GM19455 (cell line): ENCODE data around the gene ORM1.

Source experiments
- ATAC-seq: cut with Tn5 transposase; IDR thresholded peaks from one replicate; pipeline ENCODE4 v1.9.1; 2021; ENCODE audit not compliant: unreplicated experiment

Gene ORM1

DNA sequence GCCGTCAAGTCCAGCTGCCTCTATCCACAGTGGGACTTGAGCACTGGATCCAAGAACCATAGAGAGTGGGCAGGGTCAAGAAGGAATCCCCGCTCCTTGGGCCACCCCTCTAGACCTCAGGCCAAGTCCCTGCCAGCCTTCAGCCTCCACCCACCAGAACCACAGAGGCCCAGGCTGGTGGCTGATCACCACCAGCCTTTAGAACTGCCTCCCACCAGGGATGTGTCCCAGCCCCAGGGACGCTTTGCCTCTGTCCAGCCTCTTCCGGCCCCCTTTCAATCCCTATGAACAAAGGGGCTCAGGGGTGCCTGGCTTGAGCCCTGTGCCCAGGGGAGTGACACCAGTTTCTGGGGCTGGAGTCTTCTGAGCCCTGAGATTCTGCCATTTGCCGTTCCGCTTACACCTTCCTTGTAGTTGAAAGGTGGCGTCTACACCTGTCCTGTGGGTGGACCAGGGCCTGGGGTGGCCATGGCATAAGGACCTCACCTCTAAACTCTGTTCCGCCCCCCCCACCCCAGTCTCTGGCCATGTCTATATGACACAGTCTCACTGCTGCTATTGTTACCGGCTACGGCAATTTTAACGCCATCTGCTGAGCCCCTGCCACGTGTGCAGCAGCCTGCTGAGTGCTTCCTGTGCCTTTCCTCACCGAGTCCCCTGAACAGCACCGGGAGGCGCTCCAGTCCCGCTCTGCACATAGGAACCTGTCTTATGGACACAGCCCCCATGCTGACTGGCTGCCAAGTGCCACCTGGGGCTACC is 35.7 kb upstream of the ORM1 start:
- ATAC-seq = no peak

GRCh38 chr9:114287763-114288192 is 35.1 kb upstream of the ORM1 start:
- no peak for ATAC-seq

DNA sequence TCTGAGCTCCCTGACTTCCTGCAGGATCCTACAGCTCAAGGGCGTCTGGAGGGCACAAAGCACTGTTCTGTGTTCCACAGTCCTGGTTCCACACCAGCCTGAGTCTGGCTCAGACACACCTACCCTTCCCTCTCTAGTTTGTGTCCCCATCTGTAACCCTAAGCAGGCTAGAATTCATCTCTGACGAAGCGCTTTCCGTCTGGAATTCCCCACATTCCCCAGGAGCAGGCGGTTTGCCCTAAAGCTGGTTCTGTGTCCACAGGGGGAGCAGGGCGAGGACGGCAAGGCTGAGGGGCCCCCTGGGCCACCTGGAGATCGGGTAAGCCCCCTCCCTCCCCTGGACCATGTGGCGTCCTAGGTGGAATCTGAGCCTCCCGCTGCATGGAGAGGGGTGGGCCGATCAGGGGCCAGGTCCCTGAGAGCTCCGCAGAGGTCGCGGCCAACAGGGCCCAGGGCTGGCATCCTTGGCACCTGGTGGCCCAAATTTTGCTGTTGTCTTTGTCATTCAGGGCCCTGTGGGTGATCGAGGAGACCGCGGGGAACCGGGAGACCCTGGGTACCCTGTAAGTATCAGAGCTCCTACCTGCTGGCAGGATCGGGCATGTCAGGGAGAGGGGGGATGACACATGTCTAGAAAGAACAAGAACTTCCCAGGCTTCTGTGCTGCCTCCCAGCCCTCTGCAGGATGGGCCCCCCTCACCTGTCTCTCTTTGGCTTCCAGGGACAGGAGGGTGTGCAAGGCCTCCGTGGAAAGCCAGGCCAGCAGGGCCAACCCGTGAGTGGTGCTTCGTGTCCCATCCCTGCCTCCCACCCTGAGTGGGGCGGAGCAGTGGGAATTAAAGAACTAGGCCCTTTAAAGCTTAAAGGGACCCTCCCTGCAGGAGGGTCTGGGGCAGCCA is 34.5 kb upstream of the ORM1 start:
- ATAC-seq = no peak

GRCh38 chr9:114289106-114289505 is 33.8 kb upstream of the ORM1 start:
- no peak for ATAC-seq

DNA sequence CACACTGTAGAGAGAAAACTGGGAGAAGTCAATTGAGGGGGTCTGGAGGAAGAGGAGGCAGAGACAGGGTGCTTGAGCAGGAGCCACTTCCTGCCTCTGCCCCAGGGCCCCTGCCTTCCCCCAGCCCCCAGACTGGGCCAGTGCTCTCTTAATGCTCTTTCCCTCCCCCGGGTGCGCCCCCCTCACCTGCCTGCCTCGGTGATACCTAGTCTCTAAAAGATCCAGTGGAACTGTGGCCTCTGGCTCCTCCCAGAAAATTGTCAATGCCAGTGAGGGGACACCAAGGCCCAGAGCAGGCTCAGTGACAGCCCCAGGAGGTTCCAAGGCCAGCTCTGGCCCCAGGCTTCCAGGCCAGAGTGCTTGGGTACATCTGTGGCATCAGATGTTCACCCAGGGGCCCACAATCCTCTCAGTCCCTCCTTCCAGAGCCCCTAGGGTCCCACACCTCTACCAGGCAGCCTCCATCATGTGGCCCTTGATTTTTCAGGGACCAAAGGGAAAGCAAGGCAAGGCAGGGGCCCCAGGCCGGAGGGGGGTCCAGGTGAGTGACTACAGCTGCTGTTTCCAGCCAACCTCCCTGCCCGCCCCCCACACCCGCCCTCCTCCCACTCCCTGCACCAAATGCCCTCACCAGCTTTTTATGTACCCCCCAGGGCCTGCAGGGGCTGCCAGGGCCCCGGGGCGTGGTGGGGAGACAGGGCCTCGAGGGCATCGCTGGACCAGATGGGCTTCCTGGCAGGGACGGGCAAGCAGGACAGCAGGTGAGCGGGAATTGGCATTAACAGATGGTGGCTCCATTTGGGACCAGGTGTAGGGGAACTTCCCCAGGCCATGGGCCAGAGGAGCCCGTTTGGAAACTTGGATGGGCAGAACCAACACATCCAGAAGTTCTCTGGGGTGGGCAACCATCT is 33.1 kb upstream of the ORM1 start:
- no peak for ATAC-seq

GRCh38 chr9:114290561-114290986 is 32.3 kb upstream of the ORM1 start:
- no peak for ATAC-seq

DNA sequence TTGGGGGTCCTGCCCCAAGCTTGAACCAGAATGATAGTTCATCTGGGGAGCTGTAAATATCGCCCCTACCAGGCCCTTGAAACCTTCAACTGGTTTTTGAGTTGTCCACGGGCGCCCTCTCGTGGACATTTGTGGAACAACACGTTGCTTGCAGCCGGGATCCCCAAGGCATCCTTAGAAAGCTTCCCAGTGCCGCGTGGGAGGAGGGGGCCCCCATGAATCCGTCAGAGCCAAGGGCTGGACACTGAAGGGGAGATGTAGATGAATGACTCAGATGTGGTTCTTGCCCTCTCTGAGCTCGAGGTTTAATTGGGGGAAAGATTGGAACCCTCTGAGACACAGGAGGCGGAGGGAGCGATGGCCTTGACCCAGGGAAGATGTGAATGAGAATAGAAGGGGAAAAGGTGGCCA is 31.8 kb upstream of the ORM1 start:
- no peak for ATAC-seq

DNA sequence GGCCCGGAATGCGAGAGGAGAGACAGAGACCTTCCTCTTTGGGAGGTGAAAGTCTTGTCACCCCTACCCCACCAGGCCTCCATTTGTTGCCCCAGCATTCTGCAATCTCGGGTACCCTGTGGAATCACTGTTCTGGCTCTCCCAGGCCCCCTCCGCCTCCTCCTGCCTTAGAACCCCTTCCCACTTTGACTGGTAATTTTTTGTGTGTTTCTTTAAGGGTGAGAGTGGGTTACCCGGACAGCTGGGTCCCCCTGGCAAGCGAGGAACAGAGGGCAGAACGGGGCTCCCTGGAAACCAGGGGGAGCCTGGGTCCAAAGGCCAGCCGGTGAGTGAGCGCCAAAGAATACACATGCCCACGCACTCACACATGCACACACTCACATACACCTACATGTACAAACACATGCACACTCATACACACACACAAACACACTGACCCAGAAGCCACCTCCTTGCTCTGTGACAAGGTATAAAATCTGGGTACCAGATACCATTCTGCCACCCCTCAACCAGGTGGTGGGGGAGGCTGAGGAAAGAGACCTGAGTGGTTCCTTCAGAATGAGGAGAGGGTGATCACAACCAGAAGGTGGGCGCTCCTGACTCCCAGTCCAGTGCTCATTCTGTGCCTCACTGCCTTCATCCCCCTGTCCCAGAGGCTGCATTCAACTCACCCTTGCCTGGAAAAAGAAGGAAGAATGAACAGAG is 30.9 kb upstream of the ORM1 start:
- ATAC-seq = no peak

DNA sequence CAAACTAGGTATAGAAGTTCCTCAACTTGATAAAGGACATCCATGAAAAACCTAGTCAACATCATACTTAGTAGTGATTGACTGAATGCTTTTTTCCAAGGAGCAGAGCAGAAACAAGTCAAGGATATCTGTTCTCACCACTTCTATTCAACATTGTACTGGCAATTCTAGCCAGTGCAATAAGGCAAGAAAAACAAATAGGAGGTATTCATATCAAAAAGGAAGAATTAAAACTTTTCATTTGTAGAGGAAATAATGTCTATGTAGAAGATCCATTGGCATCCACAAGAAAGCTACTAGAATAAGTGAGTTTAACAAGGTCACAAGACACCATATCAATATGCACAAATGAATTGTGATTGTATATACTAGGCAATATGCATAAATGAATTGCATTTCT is 28.2 kb upstream of the ORM1 start:
- no peak for ATAC-seq

GRCh38 chr9:114296338-114296737 is 26.6 kb upstream of the ORM1 start:
- no peak for ATAC-seq

DNA sequence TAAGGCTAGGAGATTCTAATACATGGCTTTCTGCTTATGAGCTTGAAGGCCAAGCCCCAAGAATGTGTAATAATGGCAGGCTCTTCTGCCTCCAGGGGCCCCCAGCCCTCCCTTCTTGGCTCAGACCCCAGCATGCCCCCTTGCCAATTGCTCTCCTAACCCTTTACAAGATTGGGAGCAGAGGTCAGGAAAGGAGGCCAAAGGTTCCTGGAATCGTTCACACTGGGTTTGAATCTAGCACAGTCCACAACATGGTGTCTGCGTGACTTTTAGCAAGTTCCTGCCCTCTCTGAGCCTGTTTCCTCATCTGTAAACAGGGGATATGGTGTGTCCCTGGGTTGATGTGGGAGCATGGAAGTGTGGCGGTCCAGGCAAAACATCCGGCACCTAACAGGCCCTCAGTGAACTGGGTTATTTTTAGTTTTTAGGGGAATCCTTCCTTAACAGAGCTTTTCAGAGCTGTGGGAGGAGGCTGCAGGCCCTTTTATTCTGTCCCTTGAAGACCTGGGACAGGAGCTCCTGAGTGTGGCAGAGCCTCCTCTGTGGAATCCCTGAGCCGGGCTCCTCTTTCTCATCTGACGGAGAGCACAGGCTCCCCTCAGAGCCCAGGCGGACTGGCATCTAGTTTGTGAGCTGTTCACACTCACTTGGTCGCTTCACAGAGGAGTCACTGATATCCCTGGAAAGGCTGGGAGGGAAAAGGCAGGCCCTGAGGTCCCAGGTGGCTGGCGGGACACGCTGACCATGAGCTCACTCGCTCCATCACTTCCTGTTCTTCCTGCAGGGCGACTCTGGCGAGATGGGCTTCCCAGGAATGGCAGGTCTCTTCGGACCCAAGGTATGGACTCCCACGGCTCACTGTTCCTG is 23.4 kb upstream of the ORM1 start:
- ATAC-seq = no peak

DNA sequence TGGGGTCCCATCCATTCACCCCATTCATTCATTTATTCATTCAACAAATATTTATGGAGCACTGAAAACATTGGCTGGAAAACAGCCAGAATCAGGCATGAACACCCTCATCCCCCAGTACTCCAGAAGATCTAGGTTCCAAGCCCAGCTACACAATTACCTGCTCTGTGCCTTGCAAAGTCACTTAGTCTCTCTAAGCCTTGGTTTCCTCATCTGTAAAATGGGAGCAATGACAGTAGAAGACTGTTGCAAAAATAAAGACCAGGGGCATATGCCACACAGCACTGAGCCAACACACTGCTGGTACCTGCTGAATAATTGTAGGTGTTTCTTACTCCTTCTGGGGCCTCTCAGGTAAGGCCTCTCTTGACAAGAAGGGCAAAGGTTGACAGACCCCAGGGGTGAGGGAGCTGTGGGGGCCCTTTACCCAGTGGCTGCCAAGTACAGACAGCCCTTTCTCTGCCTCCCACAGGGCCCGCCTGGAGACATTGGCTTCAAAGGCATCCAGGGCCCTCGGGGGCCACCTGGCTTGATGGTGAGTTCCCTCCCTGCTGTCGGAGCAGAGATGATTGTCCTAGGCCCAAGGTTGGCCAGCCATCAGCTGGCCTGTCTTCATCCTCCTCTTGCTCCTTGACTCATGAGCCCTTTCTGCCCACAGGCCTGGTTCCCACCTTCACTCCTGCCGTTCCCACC is 22.6 kb upstream of the ORM1 start:
- no peak for ATAC-seq

GRCh38 chr9:114300846-114301797 is 21.8 kb upstream of the ORM1 start:
- no peak for ATAC-seq

DNA sequence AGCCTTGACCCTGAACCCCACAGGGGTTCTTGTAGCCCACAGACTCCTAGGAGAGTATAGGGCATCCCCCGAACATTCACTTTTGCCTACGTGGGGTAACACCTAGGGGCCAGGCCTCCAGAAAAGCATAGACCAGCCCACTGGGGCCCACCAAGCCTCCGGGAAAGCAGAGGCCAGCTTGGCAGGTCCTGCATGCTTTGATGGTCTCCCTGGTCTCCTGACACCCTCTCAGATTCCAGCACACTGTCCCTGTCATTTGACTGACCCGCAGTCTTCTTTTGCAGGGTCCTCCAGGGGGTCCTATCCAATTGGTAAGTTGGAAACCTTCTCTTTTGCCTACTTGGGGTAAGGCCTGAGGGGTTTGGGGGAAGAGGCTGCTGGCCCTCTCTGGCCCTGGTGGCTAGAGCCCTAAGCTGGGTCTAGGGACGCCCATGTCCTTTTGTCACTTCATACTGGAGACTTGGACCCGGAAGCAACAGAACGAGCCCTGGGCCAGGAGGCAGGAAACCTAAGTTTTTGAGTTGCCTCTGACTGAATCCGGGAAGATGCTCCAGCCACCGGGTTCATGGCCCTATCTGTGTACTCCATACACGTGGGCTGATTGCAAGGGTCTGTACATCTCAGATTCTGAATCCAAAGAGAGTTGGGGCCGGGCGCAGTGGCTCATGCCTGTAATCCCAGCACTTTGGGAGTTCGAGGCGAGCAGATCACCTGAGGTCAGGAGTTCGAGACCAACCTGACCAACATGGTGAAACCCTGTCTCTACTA is 20.9 kb upstream of the ORM1 start:
- no peak for ATAC-seq

DNA sequence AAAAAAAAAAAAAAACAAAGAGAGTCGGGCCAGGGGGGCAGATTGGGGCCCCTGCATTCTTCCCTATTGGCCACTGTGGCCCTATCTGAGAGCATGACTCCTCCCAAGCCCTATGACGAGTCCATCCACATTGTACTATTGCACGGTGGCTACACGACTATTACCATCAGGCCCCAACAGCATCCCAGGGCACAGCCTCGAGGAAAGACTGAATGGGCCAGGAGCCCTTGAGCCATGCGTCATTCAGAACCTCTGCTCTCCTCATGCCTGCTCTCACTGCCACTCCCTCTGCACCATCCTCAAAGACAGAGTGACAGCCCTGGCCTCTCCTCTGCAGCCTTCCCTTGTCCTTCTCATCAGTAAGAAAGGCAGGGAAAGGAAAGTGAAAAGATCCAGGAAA is 20.2 kb upstream of the ORM1 start:
- no peak for ATAC-seq

DNA sequence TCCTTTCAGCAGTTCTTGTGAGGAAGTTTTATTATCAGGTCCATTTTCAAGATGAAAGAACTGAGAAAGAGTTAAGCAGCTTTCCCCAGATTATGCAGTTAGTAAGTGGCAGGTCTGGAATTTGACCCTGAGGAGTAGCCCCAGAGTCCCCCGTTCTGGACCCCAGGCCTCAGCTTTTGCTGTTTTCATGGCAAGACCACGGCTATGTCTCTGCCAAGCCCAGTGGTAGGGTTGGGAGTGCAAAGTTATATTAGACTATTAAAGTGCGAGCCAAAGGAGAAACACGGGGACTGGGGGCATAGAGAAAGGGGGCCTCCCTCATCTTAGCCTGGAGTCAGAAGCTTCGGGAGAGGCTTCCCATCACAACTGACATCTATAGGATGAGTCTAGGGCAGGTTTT is 19.3 kb upstream of the ORM1 start:
- no peak for ATAC-seq

DNA sequence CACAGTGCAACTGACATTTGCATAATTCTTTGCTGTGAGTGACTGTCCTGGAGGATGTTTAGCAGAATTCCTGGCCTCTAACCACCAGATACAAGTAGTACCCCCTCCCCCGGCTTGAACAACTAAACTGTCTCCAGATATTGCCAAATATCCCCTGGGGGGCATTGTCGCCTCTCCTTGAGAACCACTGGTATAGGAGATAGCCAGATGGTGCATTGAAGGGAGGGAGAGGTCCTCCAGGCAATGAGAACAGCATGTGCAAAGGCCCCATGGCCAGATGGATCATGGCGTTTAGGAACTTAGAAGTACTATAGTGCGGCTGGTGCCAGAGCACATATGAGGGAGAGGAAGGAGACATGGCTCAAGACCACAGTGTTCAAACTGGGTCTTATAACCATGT is 18.9 kb upstream of the ORM1 start:
- no peak for ATAC-seq
